ENCODE results near the gene CNPY2. TPM values are rescaled to one million over a fixed set of nuclear protein-coding genes. Genes with fewer than 3 reads are reported as not detected.
"Not testable (repeated sequence)": the region's sequence is repeated elsewhere in the genome, so short reads cannot be mapped to it uniquely, and the experiment has no call there.

CNPY2 gene
- 100 and 161 TPM in 2 replicates for total RNA-seq (2014; rRNA removed; shearing (Covaris generic))

- Histone ChIP-seq H3K36me3 (peaks cover 29% of the 10 kb centered on the region), H3K27me3 (replicated peaks) (no peaks in the 10 kb centered on the region), H3K9me3 (replicated peaks) (no peaks in the 10 kb centered on the region), H3K4me1 (replicated peaks) (peaks cover 10% of the 10 kb centered on the region), H3K4me3 (peak within 1 kb of the TSS; percentile 67), H3K27ac (peak within 1 kb of the TSS; percentile 65)
- DNase-seq (ENCODE audit: low read depth in 1 of 2, low spot score in 2 of 2), result peak; percentile 97
Observed at GRCh38 chr12:56315622-56316473, at the start of gene CNPY2. TSS of gene CNPY2 (minus strand) at chr12:56315988. CDS start at chr12:56315217, 771 bp downstream.

GRCh38 chr12:56362130-56363059 lies 46.6 kb upstream of the CNPY2 start, which contains the start of gene APOF:
TSS of gene APOF (minus strand) at chr12:56362857. CDS start at chr12:56362745, 112 bp downstream.
- Histone ChIP-seq H3K4me1 (replicated peaks) (peaks cover 14% of the 10 kb centered on the region), H3K27ac (no peak within 1 kb of the TSS), H3K9me3 (replicated peaks) (no peaks in the 10 kb centered on the region), H3K27me3 (replicated peaks) (no peaks in the 10 kb centered on the region), H3K36me3 (no peaks in the 10 kb centered on the region), H3K4me3 (no peak within 1 kb of the TSS)
- no peak for DNase-seq (ENCODE audit: low read depth in 1 of 2, low spot score in 2 of 2)

DNA sequence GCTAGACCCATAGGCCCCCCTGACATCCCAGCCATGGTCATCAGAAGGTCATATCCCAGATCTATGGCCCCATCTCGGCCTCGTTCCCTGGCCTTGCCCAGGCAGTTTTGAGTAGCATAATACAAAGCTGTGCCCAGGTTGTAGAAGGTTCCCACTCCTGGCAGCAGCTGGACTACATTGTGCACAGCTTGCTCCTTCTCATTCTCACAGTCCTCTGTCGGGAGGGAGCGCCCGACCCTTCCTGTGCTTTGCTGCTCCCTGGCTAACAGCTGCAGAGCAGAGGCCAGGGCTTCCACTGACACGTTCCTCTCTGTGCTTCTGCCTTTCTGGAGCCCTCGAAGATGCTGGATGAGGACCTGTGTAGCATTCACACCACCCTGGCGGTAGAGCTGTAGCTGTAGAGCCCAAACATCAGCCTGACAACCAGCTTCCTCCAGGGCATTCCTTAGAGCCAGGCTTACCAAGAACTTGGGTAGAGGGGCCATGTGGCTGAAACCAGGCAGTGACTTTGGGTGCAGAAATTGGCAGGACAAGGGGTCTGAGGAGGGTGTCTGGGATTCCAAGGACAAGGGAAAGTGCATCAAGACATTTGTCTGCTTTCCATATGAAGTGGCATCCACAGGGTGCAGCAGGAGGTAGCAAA lies 45.8 kb upstream of the CNPY2 start:
- no peaks in the 10 kb centered on the region for H3K27me3 ChIP-seq (replicated peaks)
- no peak overlapping the region for H3K27ac ChIP-seq
- H3K9me3 ChIP-seq (replicated peaks), result no peaks in the 10 kb centered on the region
- peaks cover 14% of the 10 kb centered on the region for H3K4me1 ChIP-seq (replicated peaks)
- no peaks in the 10 kb centered on the region for H3K36me3 ChIP-seq
- no peak for DNase-seq (ENCODE audit: low read depth in 1 of 2, low spot score in 2 of 2)
- no peak overlapping the region for H3K4me3 ChIP-seq

DNA sequence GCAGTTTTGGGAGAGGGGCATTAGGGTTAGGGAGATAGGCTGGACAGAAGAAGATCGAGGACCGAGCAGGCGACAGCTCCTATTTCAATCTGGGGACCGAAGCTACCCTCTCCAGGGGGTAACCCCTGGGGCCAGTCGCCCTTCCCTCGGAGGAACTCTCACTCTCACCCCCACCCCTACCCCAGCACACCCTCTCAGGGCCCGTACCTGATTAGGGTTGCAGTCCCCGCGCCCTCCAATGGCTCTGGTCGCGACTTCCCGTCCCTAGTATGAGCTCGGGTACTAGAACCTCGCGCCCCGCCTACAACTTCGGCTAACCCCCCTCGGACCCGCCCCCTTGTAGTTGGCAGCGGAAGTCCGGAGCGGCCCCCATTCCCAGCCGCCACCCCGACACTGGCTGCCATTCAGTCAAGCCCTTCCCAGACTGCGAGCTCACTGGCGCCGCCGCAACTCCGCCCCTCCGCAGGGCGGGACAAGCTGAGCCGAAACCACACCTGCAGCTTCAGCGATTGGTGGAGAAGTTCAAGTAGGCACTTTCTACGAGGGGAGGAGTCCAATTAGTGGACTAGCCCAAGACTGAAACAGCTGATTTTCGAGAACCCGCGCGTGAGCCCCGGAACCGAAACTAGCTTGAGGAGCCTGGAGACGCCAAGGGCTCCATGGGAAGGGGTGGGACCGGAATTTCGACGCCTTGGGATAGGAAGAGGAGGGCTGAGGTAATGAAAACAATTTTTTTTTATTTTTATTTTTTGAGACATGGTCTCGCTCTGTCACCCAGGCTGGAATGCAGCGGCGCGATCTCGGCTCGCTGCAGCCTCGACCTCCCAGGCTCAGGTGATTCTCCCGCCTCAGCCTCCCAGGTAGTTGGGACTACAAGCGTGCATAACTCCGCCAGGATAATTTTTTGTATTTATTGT lies 44.3 kb upstream of the CNPY2 start, which contains the start of gene STAT2:
Gene STAT2, minus strand, starts transcription at position 257 of the 917 bp plus-strand sequence. CDS start 3,536 bp downstream, outside the sequence.
- Histone ChIP-seq H3K9me3 (replicated peaks) (no peaks in the 10 kb centered on the region), H3K4me3 (peak within 1 kb of the TSS; percentile 59), H3K36me3 (peaks cover 12% of the 10 kb centered on the region), H3K4me1 (replicated peaks) (peaks cover 14% of the 10 kb centered on the region), H3K27ac (peak within 1 kb of the TSS; percentile 86), H3K27me3 (replicated peaks) (no peaks in the 10 kb centered on the region)
- DNase-seq (ENCODE audit: low read depth in 1 of 2, low spot score in 2 of 2), result peak; percentile 99

GRCh38 chr12:56358836-56359532 lies 43.2 kb upstream of the CNPY2 start:
- Histone ChIP-seq H3K27me3 (replicated peaks) (no peaks in the 10 kb centered on the region), H3K4me3 (peak overlapping the region; percentile 59), H3K9me3 (replicated peaks) (no peaks in the 10 kb centered on the region), H3K36me3 (peaks cover 22% of the 10 kb centered on the region), H3K27ac (peak overlapping the region; percentile 55), H3K4me1 (replicated peaks) (peaks cover 14% of the 10 kb centered on the region)
- peak in 1 of 2 experiments; percentile 72 for DNase-seq (ENCODE audit: low read depth in 1 of 2, low spot score in 2 of 2)

DNA sequence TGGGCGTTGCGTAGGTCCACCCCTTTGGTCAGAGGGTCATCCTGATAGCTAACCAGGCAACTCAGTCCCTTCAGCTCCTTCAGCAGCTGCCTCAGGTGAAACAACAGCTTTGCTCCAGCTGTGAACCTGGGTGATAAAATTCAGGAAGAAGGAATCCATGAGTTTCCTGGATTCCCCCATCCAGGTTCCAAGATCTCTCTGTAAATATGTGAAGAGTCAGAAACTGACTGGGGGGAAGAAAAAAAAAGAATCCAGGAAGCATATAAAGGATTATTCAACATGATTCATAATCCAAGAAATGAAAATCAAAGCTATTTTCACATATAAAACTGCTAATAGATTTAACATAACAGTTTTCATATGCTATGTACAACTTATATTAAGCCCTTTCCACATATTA lies 35.5 kb upstream of the CNPY2 start:
- peaks cover 91% of the 10 kb centered on the region for H3K36me3 ChIP-seq

DNA sequence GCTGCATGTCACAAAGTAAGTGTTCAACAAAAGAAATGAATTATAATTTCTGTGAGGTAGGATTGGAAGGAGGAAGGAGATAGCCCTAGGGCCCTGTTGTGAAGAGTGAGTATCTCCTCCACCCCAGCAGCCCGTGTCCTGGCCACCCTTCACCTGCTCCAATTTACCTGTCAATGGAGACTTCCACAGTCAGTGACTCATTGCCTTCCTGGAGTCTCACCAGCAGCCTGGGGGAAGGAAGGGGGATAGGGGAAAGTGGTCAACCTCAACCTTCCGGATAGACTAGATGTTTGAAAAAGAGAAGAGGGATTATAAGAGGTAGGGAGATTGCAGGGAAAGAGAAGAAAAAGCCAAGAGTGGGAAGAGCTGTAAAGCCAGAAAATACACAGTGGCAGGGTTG lies 34.9 kb upstream of the CNPY2 start:
- Histone ChIP-seq H3K36me3 (peaks cover 91% of the 10 kb centered on the region), H3K9me3 (replicated peaks) (no peaks in the 10 kb centered on the region), H3K27ac (no peak overlapping the region), H3K4me1 (replicated peaks) (no peaks in the 10 kb centered on the region), H3K27me3 (replicated peaks) (no peaks in the 10 kb centered on the region), H3K4me3 (no peak overlapping the region)
- no peak for DNase-seq (ENCODE audit: low read depth in 1 of 2, low spot score in 2 of 2)

More for the DNA sequence above, 35.5 kb upstream of the CNPY2 start:
- Histone ChIP-seq H3K27ac (no peak overlapping the region), H3K4me1 (replicated peaks) (no peaks in the 10 kb centered on the region), H3K4me3 (no peak overlapping the region), H3K9me3 (replicated peaks) (no peaks in the 10 kb centered on the region), H3K27me3 (replicated peaks) (no peaks in the 10 kb centered on the region)
- DNase-seq (ENCODE audit: low read depth in 1 of 2, low spot score in 2 of 2), result no peak

DNA sequence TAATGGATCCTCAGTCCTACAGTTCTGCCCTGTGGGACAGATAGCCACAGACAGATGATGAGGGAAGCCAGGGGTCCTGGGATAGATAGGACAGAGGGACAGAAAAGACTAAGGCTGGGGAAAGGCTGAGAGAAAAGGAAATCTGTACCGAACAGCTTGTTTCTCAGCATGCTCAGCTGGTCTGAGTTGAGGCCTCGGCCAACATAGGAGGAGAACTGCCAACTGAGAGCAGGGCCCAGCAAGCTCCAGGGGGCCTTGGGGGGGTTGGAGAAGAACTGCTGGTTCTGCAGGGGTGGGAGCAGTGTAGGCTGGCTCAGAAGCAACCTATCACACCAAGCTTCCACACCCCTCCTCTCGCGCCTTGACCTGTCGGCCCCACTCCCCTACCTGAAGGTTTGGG lies 33.0 kb upstream of the CNPY2 start:
- Histone ChIP-seq H3K36me3 (peaks cover 83% of the 10 kb centered on the region), H3K4me3 (no peak overlapping the region), H3K27me3 (replicated peaks) (no peaks in the 10 kb centered on the region), H3K9me3 (replicated peaks) (no peaks in the 10 kb centered on the region), H3K27ac (no peak overlapping the region), H3K4me1 (replicated peaks) (no peaks in the 10 kb centered on the region)
- DNase-seq (ENCODE audit: low read depth in 1 of 2, low spot score in 2 of 2), result no peak

DNA sequence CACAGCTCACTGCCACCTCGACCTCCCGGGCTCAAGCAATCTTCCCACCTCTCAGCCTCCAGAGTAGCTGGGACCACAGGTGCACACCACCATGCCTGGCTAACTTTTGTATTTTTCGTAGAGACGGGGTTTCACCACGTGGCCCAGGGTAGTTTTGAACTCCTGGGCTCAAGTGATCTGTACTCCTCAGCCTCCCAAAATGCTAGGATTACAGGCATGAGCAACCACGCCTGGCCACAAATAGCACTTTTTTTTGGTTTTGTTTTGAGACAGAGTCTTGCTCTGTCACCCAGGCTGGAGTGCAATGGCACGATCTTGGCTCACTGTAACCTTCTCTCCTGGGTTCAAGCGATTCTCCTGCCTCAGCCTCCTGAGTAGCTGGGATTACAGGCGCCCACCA lies 31.5 kb upstream of the CNPY2 start:
- peaks cover 84% of the 10 kb centered on the region for H3K36me3 ChIP-seq
- not testable (repeated sequence) for H3K4me1 ChIP-seq (replicated peaks); H3K27ac ChIP-seq; H3K4me3 ChIP-seq; H3K9me3 ChIP-seq (replicated peaks); DNase-seq (ENCODE audit: low read depth in 1 of 2, low spot score in 2 of 2); H3K27me3 ChIP-seq (replicated peaks)

GRCh38 chr12:56346675-56347074 lies 30.9 kb upstream of the CNPY2 start:
- DNase-seq (ENCODE audit: low read depth in 1 of 2, low spot score in 2 of 2), result no peak
- no peaks in the 10 kb centered on the region for H3K4me1 ChIP-seq (replicated peaks)
- H3K27me3 ChIP-seq (replicated peaks), result no peaks in the 10 kb centered on the region
- H3K36me3 ChIP-seq, result peaks cover 84% of the 10 kb centered on the region
- no peak overlapping the region for H3K27ac ChIP-seq
- no peak overlapping the region for H3K4me3 ChIP-seq
- H3K9me3 ChIP-seq (replicated peaks), result no peaks in the 10 kb centered on the region

DNA sequence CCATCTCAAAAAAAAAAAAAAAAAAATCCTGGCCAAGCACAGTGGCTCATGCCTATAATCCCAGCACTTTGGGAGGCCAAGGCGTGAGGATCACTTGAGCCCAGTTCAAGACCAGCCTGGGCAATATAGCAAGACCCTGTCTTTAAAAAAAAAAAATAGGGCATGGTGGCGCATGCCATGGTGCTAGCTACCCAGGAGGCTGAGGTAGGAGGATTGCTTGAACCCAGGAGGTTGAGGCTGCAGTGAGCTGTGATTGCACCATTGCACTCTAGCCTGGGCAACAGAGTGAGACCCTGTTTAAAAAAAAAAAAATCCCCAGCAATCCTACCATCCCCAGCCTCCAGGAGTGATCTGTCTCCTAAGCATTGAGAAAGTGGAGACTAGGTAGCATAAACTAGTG lies 26.5 kb upstream of the CNPY2 start:
- not testable (repeated sequence) for H3K4me1 ChIP-seq (replicated peaks); H3K27me3 ChIP-seq (replicated peaks); DNase-seq (ENCODE audit: low read depth in 1 of 2, low spot score in 2 of 2); H3K9me3 ChIP-seq (replicated peaks); H3K4me3 ChIP-seq; H3K27ac ChIP-seq
- peaks cover 44% of the 10 kb centered on the region for H3K36me3 ChIP-seq

GRCh38 chr12:56341616-56342015 lies 25.8 kb upstream of the CNPY2 start:
- DNase-seq (ENCODE audit: low read depth in 1 of 2, low spot score in 2 of 2), result no peak
- H3K36me3 ChIP-seq, result peaks cover 37% of the 10 kb centered on the region
- no peaks in the 10 kb centered on the region for H3K27me3 ChIP-seq (replicated peaks)
- H3K27ac ChIP-seq, result no peak overlapping the region
- no peaks in the 10 kb centered on the region for H3K4me1 ChIP-seq (replicated peaks)
- H3K9me3 ChIP-seq (replicated peaks), result no peaks in the 10 kb centered on the region
- H3K4me3 ChIP-seq, result no peak overlapping the region
